DND-41 (cell line): ENCODE measurements around the gene ZNF367.

Experiments used
- CTCF ChIP-seq: IDR thresholded peaks from 2 replicates; pipeline ENCODE4 v1.5.1; 2012; ENCODE audit warnings: borderline replicate concordance, low read length, moderate library complexity, mild to moderate bottlenecking; ENCODE audit not compliant: poor library complexity, severe bottlenecking; ENCODE audit errors: extremely low read depth
- EZH2 ChIP-seq: IDR thresholded peaks from 3 replicates; pipeline ENCODE4 v1.6.1; 2012; ENCODE audit warnings: borderline replicate concordance, low read depth, mild to moderate bottlenecking, moderate library complexity, low read length, inconsistent platforms; ENCODE audit not compliant: severe bottlenecking

- TF ChIP-seq CTCF = no peak
- TF ChIP-seq EZH2 = no peak
These were observed 6.9 kb downstream of the ZNF367 start for GRCh38 chr9:96411129-96411838.
